Lung microvascular endothelial cell (primary cell): ENCODE results near the gene NOL4L. TPM values are rescaled to one million over a fixed set of nuclear protein-coding genes. Genes with fewer than 3 reads are reported as not detected.
A peak's percentile ranks its signal among the peaks of the same experiment; 100 is the strongest.

Experiments used
- DNase-seq, 2 donors: peaks; one replicate each; pipeline versions ENCODE4 v3.0.0 to v3.0.0-alpha.2; 2010; ENCODE audit warnings: low read depth in 2 of 2
- total RNA-seq: library from RNA; depleted of rRNA; stranded (reverse); fragments of >200 nt; gene quantifications from 2 replicates; pipeline ENCODE4 v1.2.1, GENCODE V29; 2014

The NOL4L gene
- total RNA-seq, 1 donor from 2014 or later: 9.9 TPM

- no peak for DNase-seq
Observed at GRCh38 chr20:32447136-32448027, 137.8 kb downstream of the NOL4L start.

GRCh38 chr20:32446301-32447100, 138.6 kb downstream of the NOL4L start:
- no peak for DNase-seq

- DNase-seq: peak; percentile 41 to 57
Observed at GRCh38 chr20:32445539-32446273, 139.4 kb downstream of the NOL4L start.

GRCh38 chr20:32444474-32445220, 140.5 kb downstream of the NOL4L start:
- no peak for DNase-seq

- no peak for DNase-seq
Observed at GRCh38 chr20:32443386-32443974, 141.7 kb downstream of the NOL4L start.

GRCh38 chr20:32442630-32443373, 142.3 kb downstream of the NOL4L start:
- no peak for DNase-seq

GRCh38 chr20:32441638-32442037, 143.5 kb downstream of the NOL4L start:
- DNase-seq: no peak

GRCh38 chr20:32440758-32441078, 144.4 kb downstream of the NOL4L start:
- DNase-seq: no peak

GRCh38 chr20:32440069-32440757, 144.9 kb downstream of the NOL4L start:
- no peak for DNase-seq

GRCh38 chr20:32439132-32439829, 145.9 kb downstream of the NOL4L start:
- DNase-seq: no peak

GRCh38 chr20:32438331-32438858, 146.7 kb downstream of the NOL4L start:
- no peak for DNase-seq

GRCh38 chr20:32437391-32438074, 147.6 kb downstream of the NOL4L start:
- DNase-seq: no peak

- DNase-seq: no peak
Observed at GRCh38 chr20:32436968-32437367, 148.2 kb downstream of the NOL4L start.

- DNase-seq: no peak
Observed at GRCh38 chr20:32436142-32436861, 148.8 kb downstream of the NOL4L start.

- no peak for DNase-seq
Observed at GRCh38 chr20:32435449-32436107, 149.6 kb downstream of the NOL4L start.

- no peak for DNase-seq
Observed at GRCh38 chr20:32434434-32434833, 150.7 kb downstream of the NOL4L start.
